WTC11 (cell line): ENCODE measurements around the gene TRMT2A. TPM values are rescaled to one million over a fixed set of nuclear protein-coding genes. Genes with fewer than 3 reads are reported as not detected.

Experiments
- ATF1 ChIP-seq: sonication (generic); formaldehyde crosslinking; IDR thresholded peaks from 2 replicates; pipeline ENCODE4 v1.8.1; 2023; ENCODE audit warnings: mild to moderate bottlenecking, moderate library complexity, missing genetic modification reagents
- ATF2 ChIP-seq: sonication (generic); formaldehyde crosslinking; IDR thresholded peaks from 2 replicates; pipeline ENCODE4 v1.8.1; 2022; ENCODE audit warnings: low read depth, missing genetic modification reagents, borderline replicate concordance
- ATF3 ChIP-seq: sonication (generic); formaldehyde crosslinking; conservative IDR thresholded peaks from 2 replicates; pipeline ENCODE4 v1.8.1; 2022; ENCODE audit warnings: mild to moderate bottlenecking, missing genetic modification reagents
- ATF6 ChIP-seq: sonication (generic); formaldehyde crosslinking; IDR thresholded peaks from 2 replicates; pipeline ENCODE4 v1.8.1; 2023; ENCODE audit warnings: mild to moderate bottlenecking, missing genetic modification reagents
- CTCF ChIP-seq: fragments of 200-600 bp; IDR thresholded peaks from 2 replicates; pipeline ENCODE4 v1.8.0; 2022; ENCODE audit warnings: antibody characterized with exemption
- E2F1 ChIP-seq: sonication (generic); formaldehyde crosslinking; IDR thresholded peaks from 2 replicates; pipeline ENCODE4 v1.8.0; 2022; ENCODE audit warnings: mild to moderate bottlenecking, missing genetic modification reagents
- FOXP1 ChIP-seq: sonication (generic); formaldehyde crosslinking; IDR thresholded peaks from 2 replicates; pipeline ENCODE4 v1.8.0; 2022; ENCODE audit warnings: missing genetic modification reagents, mild to moderate bottlenecking, moderate library complexity, borderline replicate concordance
- FOXP4 ChIP-seq: sonication (generic); formaldehyde crosslinking; IDR thresholded peaks from 2 replicates; pipeline ENCODE4 v1.8.0; 2022; ENCODE audit warnings: mild to moderate bottlenecking, missing genetic modification reagents
- GABPB1 ChIP-seq: sonication (generic); formaldehyde crosslinking; IDR thresholded peaks from 2 replicates; pipeline ENCODE4 v1.8.1; 2023; ENCODE audit warnings: mild to moderate bottlenecking, missing genetic modification reagents
- JAZF1 ChIP-seq: fragments of 250-450 bp; sonication (Bioruptor Pico); IDR thresholded peaks from 2 replicates; pipeline ENCODE4 v1.9.0; 2021; ENCODE audit warnings: moderate library complexity, mild to moderate bottlenecking, inconsistent platforms
- KAT7 ChIP-seq: sonication (generic); formaldehyde crosslinking; IDR thresholded peaks from 2 replicates; pipeline ENCODE4 v1.8.1; 2023; ENCODE audit warnings: missing genetic modification reagents, mild to moderate bottlenecking, borderline replicate concordance
- NFATC4 ChIP-seq: fragments of 250-450 bp; sonication (Bioruptor Pico); IDR thresholded peaks from 2 replicates; pipeline ENCODE4 v1.9.0; 2021; ENCODE audit warnings: mild to moderate bottlenecking
- NFYB ChIP-seq: sonication (generic); formaldehyde crosslinking; conservative IDR thresholded peaks from 2 replicates; pipeline ENCODE4 v1.8.0; 2022; ENCODE audit warnings: low read depth, missing genetic modification reagents
- NR3C1 ChIP-seq: sonication (generic); formaldehyde crosslinking; conservative IDR thresholded peaks from 2 replicates; pipeline ENCODE4 v1.8.1; 2023; ENCODE audit warnings: low read depth, mild to moderate bottlenecking, missing genetic modification reagents
- RELA ChIP-seq: sonication (generic); formaldehyde crosslinking; IDR thresholded peaks from 2 replicates; pipeline ENCODE4 v1.8.1; 2022; ENCODE audit warnings: missing genetic modification reagents, mild to moderate bottlenecking, borderline replicate concordance
- SMAD3 ChIP-seq: sonication (generic); formaldehyde crosslinking; IDR thresholded peaks from 2 replicates; pipeline ENCODE4 v1.8.0; 2022; ENCODE audit warnings: missing genetic modification reagents, mild to moderate bottlenecking, borderline replicate concordance
- SP1 ChIP-seq: sonication (generic); formaldehyde crosslinking; conservative IDR thresholded peaks from 2 replicates; pipeline ENCODE4 v1.8.1; 2022; ENCODE audit warnings: missing genetic modification reagents
- USF1 ChIP-seq: sonication (generic); formaldehyde crosslinking; IDR thresholded peaks from 2 replicates; pipeline ENCODE4 v1.8.0; 2022; ENCODE audit warnings: mild to moderate bottlenecking, missing genetic modification reagents
- ZNF121 ChIP-seq: sonication (generic); formaldehyde crosslinking; IDR thresholded peaks from 2 replicates; pipeline ENCODE4 v1.8.0; 2023; ENCODE audit warnings: missing genetic modification reagents
- ZNF138 ChIP-seq: sonication (generic); formaldehyde crosslinking; conservative IDR thresholded peaks from 2 replicates; pipeline ENCODE4 v1.8.1; 2022; ENCODE audit warnings: mild to moderate bottlenecking, moderate library complexity, missing genetic modification reagents
- ZNF219 ChIP-seq: sonication (generic); formaldehyde crosslinking; IDR thresholded peaks from 2 replicates; pipeline ENCODE4 v1.8.0; 2023; ENCODE audit warnings: missing genetic modification reagents, mild to moderate bottlenecking, borderline replicate concordance
- ZNF232 ChIP-seq: sonication (generic); formaldehyde crosslinking; IDR thresholded peaks from 2 replicates; pipeline ENCODE4 v1.8.0; 2022; ENCODE audit warnings: mild to moderate bottlenecking, missing genetic modification reagents
- ZNF317 ChIP-seq: sonication (generic); formaldehyde crosslinking; IDR thresholded peaks from 2 replicates; pipeline ENCODE4 v1.8.1; 2023; ENCODE audit warnings: low read depth, mild to moderate bottlenecking, moderate library complexity, missing genetic modification reagents, borderline replicate concordance
- ZNF512 ChIP-seq: sonication (generic); formaldehyde crosslinking; IDR thresholded peaks from 2 replicates; pipeline ENCODE4 v1.8.1; 2022; ENCODE audit warnings: missing genetic modification reagents, borderline replicate concordance
- ZNF671 ChIP-seq: fragments of 250-450 bp; sonication (Bioruptor Pico); IDR thresholded peaks from 2 replicates; pipeline ENCODE4 v1.8.0; 2021; ENCODE audit warnings: mild to moderate bottlenecking
- total RNA-seq: library from RNA; stranded (reverse); gene quantifications from 3 replicates; pipeline ENCODE4 v1.2.3, GENCODE V29; 2021

Gene TRMT2A
- total RNA-seq, 1 experiment from 2014 or later: 68.6 TPM

GRCh38 chr22:20079745-20080444, 37.1 kb downstream of the TRMT2A start, which contains the start of gene DGCR8 (continued):
- TF ChIP-seq ZNF512 (CRISPR knock-in tag): no peak
- peak; percentile 51; the same call in 1 of the 2 replicates for TF ChIP-seq ZNF232 (CRISPR knock-in tag)
- no peak for TF ChIP-seq USF1 (CRISPR knock-in tag)
- no peak for TF ChIP-seq ZNF138 (CRISPR knock-in tag)
- no peak for TF ChIP-seq JAZF1
- TF ChIP-seq NFATC4 (CRISPR knock-in tag): no peak
- TF ChIP-seq NFYB (CRISPR knock-in tag): peak; percentile 96
- TF ChIP-seq NR3C1: no peak
- no peak for TF ChIP-seq RELA
- TF ChIP-seq CTCF: no peak
- peak; percentile 91 for TF ChIP-seq FOXP4 (CRISPR knock-in tag)
- TF ChIP-seq KAT7 (CRISPR knock-in tag): 0 out of 2 replicates have a peak, but pooled peaks have one; percentile 59
- TF ChIP-seq SMAD3 (CRISPR knock-in tag): no peak
- TF ChIP-seq ZNF121: peak; percentile 94
- TF ChIP-seq FOXP1 (CRISPR knock-in tag): peak; percentile 64; the same call in 1 of the 2 replicates
- no peak for TF ChIP-seq ATF1 (CRISPR knock-in tag)
- peak; percentile 91; the same call in 1 of the 2 replicates for TF ChIP-seq E2F1 (CRISPR knock-in tag)
- TF ChIP-seq ATF3 (CRISPR knock-in tag): no peak
- peak; percentile 84 for TF ChIP-seq SP1 (CRISPR knock-in tag)
- no peak for TF ChIP-seq ATF2 (CRISPR knock-in tag)
- TF ChIP-seq ZNF219: no peak
- no peak for TF ChIP-seq ATF6 (CRISPR knock-in tag)
- TF ChIP-seq ZNF317: 0 out of 2 replicates have a peak, but pooled peaks have one; percentile 21
- TF ChIP-seq GABPB1 (CRISPR knock-in tag): peak; percentile 77
- TF ChIP-seq ZNF671 (CRISPR knock-in tag): no peak
